C4-2B (cell line): Measurements from ENCODE around the gene JUND.

Experiments
- ZFX ChIP-seq: fragments of 450-650 bp; IDR thresholded peaks from 2 replicates; pipeline ENCODE4 v1.6.1; 2017
- TF ChIP-seq, protein P1 (sequence below): fragments of 450-650 bp; conservative IDR thresholded peaks from 2 replicates; pipeline ENCODE4 v1.5.1; 2017; ENCODE audit warnings: mild to moderate bottlenecking

DNA sequence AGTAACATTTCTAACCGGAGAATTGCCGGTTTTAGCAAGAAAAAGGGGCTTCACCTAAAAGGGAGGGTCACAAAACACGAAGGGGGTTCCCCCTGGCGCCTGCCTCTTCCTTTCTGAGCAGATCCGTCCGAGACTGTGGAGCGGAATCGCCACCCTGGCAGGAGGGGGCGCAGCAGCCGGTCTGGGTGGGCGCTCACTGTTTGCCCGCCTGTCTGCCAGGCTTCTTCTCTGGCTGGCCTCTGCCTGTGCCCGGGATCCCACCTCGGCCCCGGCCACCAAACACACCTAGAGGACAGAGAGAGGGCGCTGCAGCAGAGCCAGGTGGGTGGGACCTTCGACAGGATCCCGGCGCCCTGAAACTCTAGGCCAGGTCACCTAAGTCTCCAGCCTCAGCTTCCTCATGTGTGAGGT is 25.9 kb upstream of the JUND start:
- TF ChIP-seq, protein P1, sequence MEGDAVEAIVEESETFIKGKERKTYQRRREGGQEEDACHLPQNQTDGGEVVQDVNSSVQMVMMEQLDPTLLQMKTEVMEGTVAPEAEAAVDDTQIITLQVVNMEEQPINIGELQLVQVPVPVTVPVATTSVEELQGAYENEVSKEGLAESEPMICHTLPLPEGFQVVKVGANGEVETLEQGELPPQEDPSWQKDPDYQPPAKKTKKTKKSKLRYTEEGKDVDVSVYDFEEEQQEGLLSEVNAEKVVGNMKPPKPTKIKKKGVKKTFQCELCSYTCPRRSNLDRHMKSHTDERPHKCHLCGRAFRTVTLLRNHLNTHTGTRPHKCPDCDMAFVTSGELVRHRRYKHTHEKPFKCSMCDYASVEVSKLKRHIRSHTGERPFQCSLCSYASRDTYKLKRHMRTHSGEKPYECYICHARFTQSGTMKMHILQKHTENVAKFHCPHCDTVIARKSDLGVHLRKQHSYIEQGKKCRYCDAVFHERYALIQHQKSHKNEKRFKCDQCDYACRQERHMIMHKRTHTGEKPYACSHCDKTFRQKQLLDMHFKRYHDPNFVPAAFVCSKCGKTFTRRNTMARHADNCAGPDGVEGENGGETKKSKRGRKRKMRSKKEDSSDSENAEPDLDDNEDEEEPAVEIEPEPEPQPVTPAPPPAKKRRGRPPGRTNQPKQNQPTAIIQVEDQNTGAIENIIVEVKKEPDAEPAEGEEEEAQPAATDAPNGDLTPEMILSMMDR = no peak
- no peak for TF ChIP-seq ZFX
